ENCODE data around the gene KCNJ14. TPM values are rescaled to one million over a fixed set of nuclear protein-coding genes. Genes with fewer than 3 reads are reported as not detected.
"Not testable (repeated sequence)": the region's sequence is repeated elsewhere in the genome, so short reads cannot be mapped to it uniquely, and the experiment has no call there.

KCNJ14 gene
- total RNA-seq, 1 donor from 2014 or later: 0.19 TPM

- intact Hi-C loops (cut with DNase I): loop anchor here (10.0 kb wide), 2 partner anchors 156 to 216 kb away; partner anchors contain the start of gene EMP3
- ATAC-seq (peak; percentile 69), DNase-seq (ENCODE audit: missing footprints) (peak; percentile 85)
Observed at GRCh38 chr19:48480558-48481500, 25.5 kb downstream of the KCNJ14 start.

GRCh38 chr19:48481846-48482639 lies 26.7 kb downstream of the KCNJ14 start:
- intact Hi-C loops (cut with DNase I): loop anchor here (10.0 kb wide), 2 partner anchors 157 to 217 kb away; partner anchors contain the start of gene EMP3
- ATAC-seq (no peak), DNase-seq (ENCODE audit: missing footprints) (no peak)

GRCh38 chr19:48483301-48483700 lies 27.9 kb downstream of the KCNJ14 start:
- DNase-seq (ENCODE audit: missing footprints) (no peak), ATAC-seq (no peak)
- intact Hi-C loops (cut with DNase I): loop anchor here (10.0 kb wide), 2 partner anchors 158 to 218 kb away; partner anchors contain the start of gene EMP3

GRCh38 chr19:48484247-48484893 lies 29.0 kb downstream of the KCNJ14 start:
- intact Hi-C loops (cut with DNase I): loop anchor here (10.0 kb wide), 2 partner anchors 160 to 220 kb away; partner anchors contain the start of gene EMP3
- DNase-seq (ENCODE audit: missing footprints) (peak; percentile 53), ATAC-seq (no peak)

- intact Hi-C loops (cut with DNase I): loop anchor here (10.0 kb wide), 2 partner anchors 160 to 220 kb away; partner anchors contain the start of gene EMP3
- DNase-seq (ENCODE audit: missing footprints) (peak; percentile 31), ATAC-seq (no peak)
Observed at GRCh38 chr19:48484931-48485612, 29.7 kb downstream of the KCNJ14 start.

- ATAC-seq: not testable (repeated sequence)
- intact Hi-C loops (cut with DNase I): loop anchor here (10.0 kb wide), 2 partner anchors 162 to 222 kb away; partner anchors contain the start of gene EMP3
- DNase-seq (ENCODE audit: missing footprints): peak; percentile 13
Observed at GRCh38 chr19:48486706-48487105, 31.3 kb downstream of the KCNJ14 start.

GRCh38 chr19:48487544-48487943 lies 32.2 kb downstream of the KCNJ14 start:
- DNase-seq (ENCODE audit: missing footprints) (no peak), ATAC-seq (no peak)
- intact Hi-C loops (cut with DNase I): loop anchor here (10.0 kb wide), 2 partner anchors 163 to 223 kb away; partner anchors contain the start of gene EMP3

- DNase-seq (ENCODE audit: missing footprints): peak; percentile 48
- peak; percentile 24 for ATAC-seq
Observed at GRCh38 chr19:48487948-48488347, 32.6 kb downstream of the KCNJ14 start.

GRCh38 chr19:48488478-48488877 lies 33.1 kb downstream of the KCNJ14 start:
- intact Hi-C loops (cut with DNase I): loop anchor here (10.0 kb wide), 2 partner anchors 164 to 224 kb away; partner anchors contain the start of gene EMP3

More at GRCh38 chr19:48487948-48488347, 32.6 kb downstream of the KCNJ14 start:
- intact Hi-C loops (cut with DNase I): loop anchor here (10.0 kb wide), 2 partner anchors 163 to 223 kb away; partner anchors contain the start of gene EMP3

GRCh38 chr19:48489608-48490216 lies 34.3 kb downstream of the KCNJ14 start:
- intact Hi-C loops (cut with DNase I): loop anchor here (1.0 to 10.0 kb wide), 3 partner anchors 95 to 225 kb away; partner anchors contain the start of gene EMP3
- DNase-seq (ENCODE audit: missing footprints) (peak; percentile 87), ATAC-seq (no peak)

More at GRCh38 chr19:48488478-48488877, 33.1 kb downstream of the KCNJ14 start:
- peak; percentile 42 for DNase-seq (ENCODE audit: missing footprints)
- not testable (repeated sequence) for ATAC-seq

GRCh38 chr19:48490981-48491792 lies 35.8 kb downstream of the KCNJ14 start:
- no peak for ATAC-seq
- intact Hi-C loops (cut with DNase I): no loop called here

GRCh38 chr19:48491793-48492123 lies 36.4 kb downstream of the KCNJ14 start:
- intact Hi-C loops (cut with DNase I): no loop called here
- no peak for ATAC-seq
- peak; percentile 63 for DNase-seq (ENCODE audit: missing footprints)

More at GRCh38 chr19:48490981-48491792, 35.8 kb downstream of the KCNJ14 start:
- DNase-seq (ENCODE audit: missing footprints): peak; percentile 49

- intact Hi-C loops (cut with DNase I): no loop called here
- ATAC-seq (peak; percentile 89), DNase-seq (ENCODE audit: missing footprints) (peak; percentile 96)
Observed at GRCh38 chr19:48492925-48493717, 37.7 kb downstream of the KCNJ14 start.

- ATAC-seq (peak; percentile 0), DNase-seq (ENCODE audit: missing footprints) (peak; percentile 62)
- intact Hi-C loops (cut with DNase I): no loop called here
Observed at GRCh38 chr19:48493718-48494401, 38.5 kb downstream of the KCNJ14 start.

GRCh38 chr19:48495396-48495795 lies 40.0 kb downstream of the KCNJ14 start:
- intact Hi-C loops (cut with DNase I): no loop called here
- DNase-seq (ENCODE audit: missing footprints): no peak
- no peak for ATAC-seq

All from Right ventricle myocardium inferior (tissue), 1 donor.